Sciatic nerve (tissue), 2 donors: ENCODE data around the gene ERC2. TPM values are rescaled to one million over a fixed set of nuclear protein-coding genes. Genes with fewer than 3 reads are reported as not detected.

Experiments used
- ATAC-seq: fragments of 200-7000 bp; cut with Tn5 transposase; one replicate; pipeline ENCODE4 v1.9.1; 2020; ENCODE audit warnings: mild to moderate bottlenecking, moderate library complexity
- DNase-seq: peaks from one replicate; pipeline ENCODE4 v3.0.0-alpha.2; 2020; ENCODE audit warnings: low spot score
- intact Hi-C: fragments of 100-400 bp; cut with DNase I; formaldehyde crosslinking; loops from one replicate; pipeline ENCODE4 v1.14.2; 2022
- total RNA-seq: library from RNA; stranded (reverse); fragmentation: NEBNext Ultra II Directional; extraction: Animal tissue kit (Norgen Biotek cat#: 25700); gene quantifications from one replicate; pipeline ENCODE4 v1.2.1, GENCODE V29; 2021
- donor health status: DM: no; HTN: no; CAD: no.
- donor health status: DM: no; HTN: no; CAD: no.

The ERC2 gene
- total RNA-seq, 1 donor from 2014 or later = 1.7 TPM

GRCh38 chr3:55813268-55814097 is 654.8 kb downstream of the ERC2 start:
- no peak for DNase-seq
- intact Hi-C loops = no loop called here

GRCh38 chr3:55812394-55813013 is 655.8 kb downstream of the ERC2 start:
- ATAC-seq = no peak

More at GRCh38 chr3:55813268-55814097, 654.8 kb downstream of the ERC2 start:
- ATAC-seq = peak; percentile 55

GRCh38 chr3:55807210-55807609 is 661.1 kb downstream of the ERC2 start:
- intact Hi-C loops = no loop called here
- no peak for DNase-seq
- no peak for ATAC-seq

More at GRCh38 chr3:55812394-55813013, 655.8 kb downstream of the ERC2 start:
- no peak for DNase-seq
- intact Hi-C loops = no loop called here

- DNase-seq (no peak), ATAC-seq (no peak)
- intact Hi-C loops = no loop called here
These were observed 663.1 kb downstream of the ERC2 start for GRCh38 chr3:55805169-55805568.

GRCh38 chr3:55804170-55805095 is 663.8 kb downstream of the ERC2 start:
- DNase-seq (no peak), ATAC-seq (no peak)
- intact Hi-C loops = no loop called here

- DNase-seq = no peak
- no peak for ATAC-seq
- intact Hi-C loops = no loop called here
These were observed 665.5 kb downstream of the ERC2 start for GRCh38 chr3:55802816-55803215.

- intact Hi-C loops = no loop called here
- ATAC-seq = no peak
- no peak for DNase-seq
These were observed 666.6 kb downstream of the ERC2 start for GRCh38 chr3:55801676-55802075.

GRCh38 chr3:55801068-55801467 is 667.2 kb downstream of the ERC2 start:
- ATAC-seq (no peak), DNase-seq (no peak)
- intact Hi-C loops = no loop called here

GRCh38 chr3:55797775-55798174 is 670.5 kb downstream of the ERC2 start:
- DNase-seq (no peak), ATAC-seq (no peak)

GRCh38 chr3:55797084-55797483 is 671.2 kb downstream of the ERC2 start:
- ATAC-seq (no peak), DNase-seq (no peak)
- intact Hi-C loops = no loop called here

More at GRCh38 chr3:55797775-55798174, 670.5 kb downstream of the ERC2 start:
- intact Hi-C loops = no loop called here

GRCh38 chr3:55796533-55796932 is 671.7 kb downstream of the ERC2 start:
- no peak for DNase-seq
- intact Hi-C loops = no loop called here

GRCh38 chr3:55795746-55796145 is 672.5 kb downstream of the ERC2 start:
- no peak for ATAC-seq
- intact Hi-C loops = no loop called here

More at GRCh38 chr3:55796533-55796932, 671.7 kb downstream of the ERC2 start:
- ATAC-seq = peak; percentile 64

GRCh38 chr3:55795296-55795695 is 673.0 kb downstream of the ERC2 start:
- ATAC-seq = no peak
- no peak for DNase-seq
- intact Hi-C loops = no loop called here

More at GRCh38 chr3:55795746-55796145, 672.5 kb downstream of the ERC2 start:
- DNase-seq = no peak

GRCh38 chr3:55792742-55793141 is 675.5 kb downstream of the ERC2 start:
- intact Hi-C loops = no loop called here
- DNase-seq (no peak), ATAC-seq (no peak)

GRCh38 chr3:55792009-55792408 is 676.3 kb downstream of the ERC2 start:
- no peak for ATAC-seq
- intact Hi-C loops = no loop called here
- DNase-seq = no peak

- no peak for DNase-seq
- intact Hi-C loops = no loop called here
- ATAC-seq = no peak
These were observed 677.5 kb downstream of the ERC2 start for GRCh38 chr3:55790596-55791350.

- intact Hi-C loops = no loop called here
- no peak for DNase-seq
- no peak for ATAC-seq
These were observed 678.8 kb downstream of the ERC2 start for GRCh38 chr3:55789516-55789915.

GRCh38 chr3:55782807-55783206 is 685.5 kb downstream of the ERC2 start:
- ATAC-seq (no peak), DNase-seq (no peak)
- intact Hi-C loops = no loop called here

- no peak for ATAC-seq
- intact Hi-C loops = no loop called here
- no peak for DNase-seq
These were observed 685.9 kb downstream of the ERC2 start for GRCh38 chr3:55782351-55782750.
